Uterus (tissue), 4 donors: ENCODE data around the gene TRIM54. TPM values are rescaled to one million over a fixed set of nuclear protein-coding genes. Genes with fewer than 3 reads are reported as not detected.

ENCODE experiments used
- DNase-seq, 2 donors: peaks; one replicate each; pipeline ENCODE4 v3.0.0-alpha.2; 2019 to 2020
- H3K27ac ChIP-seq, 2 donors: fragments of 200-600 bp; sonication (generic); 1 replicate in 1 of 2; 2 replicates in 1 of 2; pipeline ENCODE4 v1.5.1; 2016 to 2018
- H3K27me3 ChIP-seq, 2 donors: fragments of 200-600 bp; sonication (generic); one replicate each; pipeline ENCODE4 v1.5.1; 2018 to 2019; ENCODE audit warnings: control low read depth in 1 of 2
- H3K36me3 ChIP-seq, 2 donors: fragments of 200-600 bp; sonication (generic); one replicate each; pipeline ENCODE4 v1.5.1; 2019; ENCODE audit warnings: control low read depth in 1 of 2
- H3K4me1 ChIP-seq, 2 donors: fragments of 200-600 bp; sonication (generic); one replicate each; pipeline ENCODE4 v1.5.1; 2018 to 2019; ENCODE audit warnings: control low read depth in 1 of 2
- H3K4me3 ChIP-seq, 2 donors: fragments of 200-600 bp; sonication (generic); 1 replicate in 1 of 2; 2 replicates in 1 of 2; pipeline ENCODE4 v1.5.1; 2018 to 2019; ENCODE audit warnings: mild to moderate bottlenecking in 1 of 2
- H3K9me3 ChIP-seq, 2 donors: fragments of 200-600 bp; sonication (generic); one replicate each; pipeline ENCODE4 v1.5.1; 2019; ENCODE audit warnings: control low read depth in 1 of 2
- CTCF ChIP-seq, 4 experiments: fragments of 200-600 bp in 2 of 4; fragments of 450-650 bp in 2 of 4; sonication (generic) in 2 of 4; IDR thresholded peaks; one replicate each; pipeline ENCODE4 v1.5.1; 2016 to 2019; ENCODE audit warnings: antibody characterized with exemption in 4 of 4, mild to moderate bottlenecking in 2 of 4, moderate library complexity in 1 of 4
- POLR2A ChIP-seq, 2 donors: fragments of 450-650 bp; IDR thresholded peaks; one replicate each; pipeline ENCODE4 v1.6.1; 2016; ENCODE audit warnings: antibody characterized with exemption in 2 of 2, mild to moderate bottlenecking in 1 of 2, moderate library complexity in 1 of 2
- intact Hi-C: fragments of 100-400 bp; cut with DNase I; formaldehyde crosslinking; loops from one replicate; pipeline ENCODE4 v1.15.1; 2023; ENCODE audit warnings: low total_unique reads
- total RNA-seq, 4 donors: library from RNA; depleted of rRNA in 3 of 4; stranded (reverse); fragments of >200 nt in 3 of 4; gene quantifications; one replicate each; pipeline versions ENCODE4 v1.1.0 to v1.2.4, GENCODE V29; 2014 to 2023
- donor health status: DM: yes; HTN: yes; CAD: no.

TRIM54 gene
- total RNA-seq, 4 donors from 2014 or later, result 0.26 to 5.0 (median 0.58) TPM

DNA sequence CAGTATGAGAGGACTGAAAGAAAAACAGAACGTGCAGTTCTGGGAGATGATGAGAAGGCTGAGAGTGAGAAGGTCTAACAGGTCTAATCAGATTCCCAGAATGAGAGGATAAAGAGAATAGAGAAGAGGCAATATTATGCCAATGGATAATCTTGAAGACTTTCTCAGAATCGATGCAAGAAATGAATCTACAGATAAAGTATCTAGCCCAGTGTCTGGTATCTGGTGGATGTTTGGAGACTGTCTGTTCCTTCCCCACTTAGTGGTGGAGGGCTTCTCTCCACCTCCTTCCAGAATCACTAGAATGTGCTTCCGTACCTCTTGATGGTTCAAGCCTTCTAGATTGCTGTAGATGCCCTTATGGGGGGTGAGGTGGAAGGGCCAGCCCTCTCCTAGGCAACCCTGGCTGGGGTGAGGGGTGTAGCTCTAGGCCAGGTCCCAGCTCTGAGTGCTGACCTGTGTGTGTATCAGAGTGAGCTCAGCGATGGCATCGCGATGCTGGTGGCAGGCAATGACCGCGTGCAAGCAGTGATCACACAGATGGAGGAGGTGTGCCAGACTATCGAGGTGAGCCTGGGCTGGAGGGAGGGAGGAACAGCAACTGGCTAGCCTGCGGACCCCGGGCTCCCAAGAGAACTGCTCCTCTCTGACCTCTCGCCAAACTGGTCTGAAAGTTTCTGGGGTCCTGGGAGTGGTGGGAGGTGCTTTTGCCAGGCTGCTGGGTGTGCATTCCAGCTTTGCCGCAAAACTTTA, 22.4 kb downstream of the TRIM54 start:
- intact Hi-C loops, result no loop called here
- DNase-seq, result no peak
- Histone ChIP-seq H3K4me3 (no peak overlapping the region), H3K9me3 (no peaks in the 10 kb centered on the region), H3K4me1 (peaks cover 0 to 16% of the 10 kb centered on the region in 2 donors), H3K36me3 (no peaks in the 10 kb centered on the region), H3K27me3 (peaks cover 22 to 27% of the 10 kb centered on the region in 2 donors), H3K27ac (no peak overlapping the region)
- TF ChIP-seq CTCF (IDR thresholded peaks at IDR 0.05) (no peak), POLR2A (IDR thresholded peaks at IDR 0.05) (no peak)

DNA sequence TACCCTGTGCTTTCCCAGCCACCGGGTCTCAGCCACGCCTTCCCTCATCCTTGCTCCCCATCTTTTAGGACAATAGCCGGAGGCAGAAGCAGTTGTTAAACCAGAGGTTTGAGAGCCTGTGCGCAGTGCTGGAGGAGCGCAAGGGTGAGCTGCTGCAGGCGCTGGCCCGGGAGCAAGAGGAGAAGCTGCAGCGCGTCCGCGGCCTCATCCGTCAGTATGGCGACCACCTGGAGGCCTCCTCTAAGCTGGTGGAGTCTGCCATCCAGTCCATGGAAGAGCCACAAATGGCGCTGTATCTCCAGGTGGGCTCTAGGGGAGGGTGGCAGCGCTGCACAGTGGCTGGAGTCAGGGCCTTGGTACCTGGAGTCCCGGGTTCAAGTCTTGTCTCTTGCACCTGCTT, 23.3 kb downstream of the TRIM54 start:
- no peak overlapping the region for H3K4me3 ChIP-seq
- intact Hi-C loops, result no loop called here
- no peak for DNase-seq
- H3K36me3 ChIP-seq, result no peaks in the 10 kb centered on the region
- TF ChIP-seq POLR2A (IDR thresholded peaks at IDR 0.05) (no peak), CTCF (IDR thresholded peaks at IDR 0.05) (no peak)
- no peaks in the 10 kb centered on the region for H3K9me3 ChIP-seq
- no peak overlapping the region for H3K27ac ChIP-seq
- peaks cover 22 to 27% of the 10 kb centered on the region in 2 donors for H3K27me3 ChIP-seq
- peaks cover 0 to 16% of the 10 kb centered on the region in 2 donors for H3K4me1 ChIP-seq

GRCh38 chr2:27306136-27306535, 23.9 kb downstream of the TRIM54 start:
- intact Hi-C loops, result no loop called here
- H3K4me3 ChIP-seq, result no peak overlapping the region

DNA sequence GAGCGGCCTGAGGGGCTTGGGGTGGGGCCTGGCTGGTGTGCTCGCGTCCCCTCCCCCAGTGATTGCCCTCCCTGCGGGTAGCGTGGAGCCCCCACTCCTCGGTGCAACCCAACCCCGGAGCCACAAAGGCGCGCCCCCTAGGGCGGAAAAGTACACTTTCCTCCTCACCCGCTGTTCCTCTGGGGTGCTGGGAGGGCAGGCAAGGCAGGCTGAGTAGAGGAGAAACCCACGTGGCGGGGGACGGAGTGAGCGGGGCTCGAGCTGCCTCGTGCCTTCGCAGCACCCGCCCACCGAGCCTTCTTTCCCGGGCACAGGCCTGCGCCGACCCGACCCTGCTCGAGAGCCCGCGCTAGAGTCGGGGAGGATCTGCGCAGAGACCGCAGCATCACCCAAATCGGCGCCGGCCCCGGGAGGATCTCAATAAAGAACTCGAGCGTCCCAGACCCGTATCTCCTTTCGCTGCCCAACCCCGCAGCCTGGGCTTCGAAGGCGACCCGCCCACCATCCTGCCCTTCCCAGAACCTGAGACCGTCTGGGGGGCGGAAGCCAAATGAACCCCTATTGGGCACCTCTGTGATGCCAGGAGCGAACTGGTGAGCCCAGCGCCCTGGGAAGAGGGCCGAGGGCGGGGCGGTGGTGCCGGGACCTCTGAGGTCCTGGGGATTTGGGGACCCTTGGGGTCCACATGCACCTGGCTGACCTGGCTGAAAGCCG, 24.5 kb downstream of the TRIM54 start:
- Histone ChIP-seq H3K4me1 (peaks cover 0 to 16% of the 10 kb centered on the region in 2 donors), H3K9me3 (no peaks in the 10 kb centered on the region), H3K4me3 (no peak overlapping the region), H3K27ac (no peak overlapping the region), H3K27me3 (peaks cover 22 to 27% of the 10 kb centered on the region in 2 donors), H3K36me3 (no peaks in the 10 kb centered on the region)
- DNase-seq, result no peak
- intact Hi-C loops, result no loop called here
- TF ChIP-seq POLR2A (IDR thresholded peaks at IDR 0.05) (no peak), CTCF (IDR thresholded peaks at IDR 0.05) (no peak)

More at GRCh38 chr2:27306136-27306535, 23.9 kb downstream of the TRIM54 start:
- H3K27me3 ChIP-seq, result peaks cover 22 to 27% of the 10 kb centered on the region in 2 donors
- H3K9me3 ChIP-seq, result no peaks in the 10 kb centered on the region
- no peak for DNase-seq
- TF ChIP-seq POLR2A (IDR thresholded peaks at IDR 0.05) (no peak), CTCF (IDR thresholded peaks at IDR 0.05) (no peak)
- no peaks in the 10 kb centered on the region for H3K36me3 ChIP-seq
- H3K4me1 ChIP-seq, result peaks cover 0 to 16% of the 10 kb centered on the region in 2 donors
- no peak overlapping the region for H3K27ac ChIP-seq

DNA sequence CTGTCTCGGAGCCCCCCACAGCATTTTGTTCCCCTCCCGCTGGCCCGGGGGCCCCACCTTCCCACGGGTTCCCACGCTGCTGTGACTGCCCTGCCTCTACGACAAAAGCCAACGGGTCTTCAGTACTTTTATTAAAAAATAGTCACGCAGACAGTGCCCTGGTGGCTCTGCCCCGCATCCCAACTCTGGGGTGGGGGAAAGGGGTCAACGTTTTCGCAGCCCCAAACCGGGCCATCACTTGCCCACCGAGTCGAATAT, 25.0 kb downstream of the TRIM54 start:
- intact Hi-C loops, result no loop called here
- TF ChIP-seq POLR2A (IDR thresholded peaks at IDR 0.05), result no peak
- TF ChIP-seq CTCF (IDR thresholded peaks at IDR 0.05), result no peak

More for the DNA sequence above, 25.0 kb downstream of the TRIM54 start:
- Histone ChIP-seq H3K27me3 (peaks cover 22 to 27% of the 10 kb centered on the region in 2 donors), H3K4me3 (no peak overlapping the region), H3K36me3 (no peaks in the 10 kb centered on the region), H3K4me1 (peaks cover 0 to 16% of the 10 kb centered on the region in 2 donors), H3K9me3 (no peaks in the 10 kb centered on the region), H3K27ac (no peak overlapping the region)
- no peak for DNase-seq
